Measurements from ENCODE around the gene FIGN. TPM values are rescaled to one million over a fixed set of nuclear protein-coding genes. Genes with fewer than 3 reads are reported as not detected.

The FIGN gene
- total and polyA plus RNA-seq, 2 experiments from 2014 or later = 1.4 to 4.5 TPM

GRCh38 chr2:163667064-163667887 lies 68.5 kb downstream of the FIGN start:
- H3K4me3 ChIP-seq = no peak overlapping the region
- H3K79me2 ChIP-seq = no peaks in the 10 kb centered on the region
- WGBS (ENCODE audit: low lambda C conversion rate, missing lambda C conversion rate) = 74% methylated on average over 4 of the region's 4 CpGs
- H3K27ac ChIP-seq = no peak overlapping the region
- H2AFZ ChIP-seq = no peak overlapping the region
- H4K20me1 ChIP-seq (ENCODE audit: insufficient read depth, poor library complexity, severe bottlenecking) = no peaks in the 10 kb centered on the region
- H3K4me2 ChIP-seq = no peak overlapping the region
- H3K27me3 ChIP-seq = no peaks in the 10 kb centered on the region
- DNase-seq (ENCODE audit: low spot score) = no peak
- H3K36me3 ChIP-seq (replicated peaks; ENCODE audit: insufficient read depth, low read depth) = no peaks in the 10 kb centered on the region
- TF ChIP-seq EZH2phosphoT487 (IDR thresholded peaks at IDR 0.05; ENCODE audit: low read depth, severe bottlenecking, unreplicated experiment) (no peak), CTCF (IDR thresholded peaks at IDR 0.05; ENCODE audit: poor library complexity) (no peak), EZH2 (IDR thresholded peaks at IDR 0.05; ENCODE audit: borderline replicate concordance) (no peak)
- no peaks in the 10 kb centered on the region for H3K9me3 ChIP-seq (ENCODE audit: low read depth)
- peaks cover 4% of the 10 kb centered on the region for H3K4me1 ChIP-seq (ENCODE audit: insufficient read depth)
- H3K9me2 ChIP-seq (replicated peaks; ENCODE audit: insufficient read depth) = no peaks in the 10 kb centered on the region

GRCh38 chr2:163665817-163666216 lies 70.0 kb downstream of the FIGN start:
- Histone ChIP-seq H3K9me2 (replicated peaks; ENCODE audit: insufficient read depth) (no peaks in the 10 kb centered on the region), H3K27ac (no peak overlapping the region), H3K9me3 (ENCODE audit: low read depth) (no peaks in the 10 kb centered on the region), H3K27me3 (no peaks in the 10 kb centered on the region), H3K36me3 (replicated peaks; ENCODE audit: insufficient read depth, low read depth) (no peaks in the 10 kb centered on the region), H3K4me2 (no peak overlapping the region), H3K4me3 (no peak overlapping the region), H3K79me2 (no peaks in the 10 kb centered on the region), H3K4me1 (ENCODE audit: insufficient read depth) (peaks cover 4% of the 10 kb centered on the region), H4K20me1 (ENCODE audit: insufficient read depth, poor library complexity, severe bottlenecking) (no peaks in the 10 kb centered on the region), H2AFZ (no peak overlapping the region)
- TF ChIP-seq EZH2phosphoT487 (IDR thresholded peaks at IDR 0.05; ENCODE audit: low read depth, severe bottlenecking, unreplicated experiment) = no peak
- TF ChIP-seq CTCF (IDR thresholded peaks at IDR 0.05; ENCODE audit: poor library complexity) = no peak
- no peak for TF ChIP-seq EZH2 (IDR thresholded peaks at IDR 0.05; ENCODE audit: borderline replicate concordance)
- DNase-seq (ENCODE audit: low spot score) = no peak

GRCh38 chr2:163665051-163665450 lies 70.8 kb downstream of the FIGN start:
- H3K27me3 ChIP-seq = no peaks in the 10 kb centered on the region
- H2AFZ ChIP-seq = no peak overlapping the region
- no peak overlapping the region for H3K27ac ChIP-seq
- no peaks in the 10 kb centered on the region for H3K9me3 ChIP-seq (ENCODE audit: low read depth)
- no peaks in the 10 kb centered on the region for H3K9me2 ChIP-seq (replicated peaks; ENCODE audit: insufficient read depth)
- TF ChIP-seq EZH2 (IDR thresholded peaks at IDR 0.05; ENCODE audit: borderline replicate concordance) = no peak
- no peak for TF ChIP-seq EZH2phosphoT487 (IDR thresholded peaks at IDR 0.05; ENCODE audit: low read depth, severe bottlenecking, unreplicated experiment)
- no peak for TF ChIP-seq CTCF (IDR thresholded peaks at IDR 0.05; ENCODE audit: poor library complexity)
- no peak for DNase-seq (ENCODE audit: low spot score)
- no peaks in the 10 kb centered on the region for H3K36me3 ChIP-seq (replicated peaks; ENCODE audit: insufficient read depth, low read depth)
- no peak overlapping the region for H3K4me2 ChIP-seq
- 84% methylated on average over 2 of the region's 2 CpGs for WGBS (ENCODE audit: low lambda C conversion rate, missing lambda C conversion rate)
- H4K20me1 ChIP-seq (ENCODE audit: insufficient read depth, poor library complexity, severe bottlenecking) = no peaks in the 10 kb centered on the region
- peaks cover 4% of the 10 kb centered on the region for H3K4me1 ChIP-seq (ENCODE audit: insufficient read depth)
- H3K79me2 ChIP-seq = no peaks in the 10 kb centered on the region
- H3K4me3 ChIP-seq = no peak overlapping the region

Measured in hepatocyte (in vitro differentiated cells).